Activated CD4-positive, alpha-beta T cell treated with anti-CD3 and anti-CD28 coated beads for 4 hours (primary cell): ENCODE measurements around the gene WDR93.

Experiments used
- DNase-seq, 2 donors: peaks; one replicate each; pipeline ENCODE4 v3.0.0-alpha.2; 2020

Gene WDR93

GRCh38 chr15:89750560-89751542 lies 60.2 kb downstream of the WDR93 start, which contains the start of gene MESP1:
Gene MESP1 (minus strand): TSS chr15:89751249. CDS start chr15:89751231, 18 bp downstream.
- peak; percentile 82 to 87 for DNase-seq

GRCh38 chr15:89751748-89752147 lies 61.1 kb downstream of the WDR93 start:
- DNase-seq = no peak

- DNase-seq = no peak
Observed at GRCh38 chr15:89753855-89754254, 63.2 kb downstream of the WDR93 start.

- no peak for DNase-seq
Observed at GRCh38 chr15:89754361-89755154, 63.9 kb downstream of the WDR93 start.

GRCh38 chr15:89755701-89756100 lies 65.1 kb downstream of the WDR93 start:
- DNase-seq = no peak

- no peak for DNase-seq
Observed at GRCh38 chr15:89756897-89757296, 66.3 kb downstream of the WDR93 start.

- no peak for DNase-seq
Observed at GRCh38 chr15:89758283-89758682, 67.7 kb downstream of the WDR93 start.

- no peak for DNase-seq
Observed at GRCh38 chr15:89758981-89759380, 68.4 kb downstream of the WDR93 start.

GRCh38 chr15:89759835-89760234 lies 69.2 kb downstream of the WDR93 start:
- no peak for DNase-seq

- DNase-seq = peak; percentile 26 to 56
Observed at GRCh38 chr15:89760303-89761008, 69.8 kb downstream of the WDR93 start.

GRCh38 chr15:89761009-89761831 lies 70.6 kb downstream of the WDR93 start:
- no peak for DNase-seq

GRCh38 chr15:89761929-89762328 lies 71.3 kb downstream of the WDR93 start:
- DNase-seq = no peak

- DNase-seq = no peak
Observed at GRCh38 chr15:89765694-89766093, 75.1 kb downstream of the WDR93 start.

- DNase-seq = no peak
Observed at GRCh38 chr15:89766357-89767311, 76.0 kb downstream of the WDR93 start.

GRCh38 chr15:89767411-89767915 lies 76.9 kb downstream of the WDR93 start:
- no peak for DNase-seq

- DNase-seq = no peak
Observed at GRCh38 chr15:89768071-89768500, 77.5 kb downstream of the WDR93 start.

GRCh38 chr15:89769366-89769765 lies 78.8 kb downstream of the WDR93 start:
- no peak for DNase-seq

GRCh38 chr15:89770041-89770440 lies 79.4 kb downstream of the WDR93 start:
- no peak for DNase-seq

GRCh38 chr15:89772932-89773583 lies 82.4 kb downstream of the WDR93 start:
- no peak for DNase-seq

- DNase-seq = no peak
Observed at GRCh38 chr15:89774492-89774891, 83.9 kb downstream of the WDR93 start.
